Nucleus accumbens (tissue), 56 donors: Measurements from ENCODE around the gene UROC1.

ENCODE experiments used
- DNase-seq, 56 donors: peaks; one replicate each; lab custom pipeline; 2025; lab: John Stamatoyannopoulos, UW

UROC1 gene

GRCh38 chr3:126484148-126484547 is 33.4 kb downstream of the UROC1 start:
- DNase-seq: no peak

- DNase-seq: no peak
Observed at GRCh38 chr3:126483321-126483761, 34.2 kb downstream of the UROC1 start.

GRCh38 chr3:126482503-126483255 is 34.9 kb downstream of the UROC1 start:
- no peak for DNase-seq

- DNase-seq: peak in 1 of 56 donors; percentile 17
Observed at GRCh38 chr3:126481808-126482502, 35.6 kb downstream of the UROC1 start.

GRCh38 chr3:126480861-126481260 is 36.7 kb downstream of the UROC1 start:
- DNase-seq: peak in 3 of 56 donors; percentile 12 to 32 (median 13)

- no peak for DNase-seq
Observed at GRCh38 chr3:126480206-126480605, 37.4 kb downstream of the UROC1 start.

GRCh38 chr3:126479642-126480041 is 37.9 kb downstream of the UROC1 start:
- DNase-seq: no peak

GRCh38 chr3:126478581-126479310 is 38.8 kb downstream of the UROC1 start:
- no peak for DNase-seq

- DNase-seq: no peak
Observed at GRCh38 chr3:126477061-126477380, 40.6 kb downstream of the UROC1 start.

- DNase-seq: peak in 33 of 56 donors; percentile 45 to 90 (median 76)
Observed at GRCh38 chr3:126476166-126477060, 41.2 kb downstream of the UROC1 start.

- DNase-seq: peak in 55 of 56 donors; percentile 55 to 95 (median 88)
Observed at GRCh38 chr3:126475413-126476114, 42.0 kb downstream of the UROC1 start, which contains the start of gene ZXDC. Gene ZXDC, minus strand, starts transcription at chr3:126475891. Its CDS starts 26 bp downstream, at chr3:126475865.

GRCh38 chr3:126474498-126475412 is 42.8 kb downstream of the UROC1 start:
- peak in 8 of 56 donors; percentile 26 to 42 (median 34) for DNase-seq

- DNase-seq: no peak
Observed at GRCh38 chr3:126473292-126474168, 44.0 kb downstream of the UROC1 start.

- peak in 24 of 56 donors; percentile 9 to 64 (median 35) for DNase-seq
Observed at GRCh38 chr3:126472277-126473006, 45.1 kb downstream of the UROC1 start.

- no peak for DNase-seq
Observed at GRCh38 chr3:126469479-126469878, 48.1 kb downstream of the UROC1 start.

GRCh38 chr3:126468028-126468891 is 49.3 kb downstream of the UROC1 start:
- no peak for DNase-seq
